CD4-positive, CD25-positive, alpha-beta regulatory T cell (primary cell): Measurements from ENCODE around the gene OR52A1. TPM values are rescaled to one million over a fixed set of nuclear protein-coding genes. Genes with fewer than 3 reads are reported as not detected.

Experiments
- ATAC-seq, 2 donors: fragments of 150-1000 bp; cut with Tn5 transposase; one replicate each; pipeline ENCODE4 v1.10.0; 2021; ENCODE audit warnings: low read depth in 2 of 2, moderate number of reproducible peaks in 2 of 2, moderate library complexity in 1 of 2
- DNase-seq, 3 donors: peaks; one replicate each; pipeline versions ENCODE4 v3.0.0 to v3.0.0-alpha.2; 2012 to 2022; ENCODE audit warnings: mixed read lengths in 1 of 3
- H3K27ac ChIP-seq: one replicate; pipeline ENCODE4 v1.7.0; 2013; ENCODE audit warnings: mild to moderate bottlenecking, low read length; ENCODE audit not compliant: insufficient read depth, poor library complexity, severe bottlenecking
- H3K27me3 ChIP-seq: one replicate; pipeline ENCODE4 v1.7.0; 2013; ENCODE audit warnings: low read length; ENCODE audit not compliant: control insufficient read depth, insufficient read depth
- H3K36me3 ChIP-seq: one replicate; pipeline ENCODE4 v1.7.0; 2013; ENCODE audit warnings: mild to moderate bottlenecking, low read length, moderate library complexity; ENCODE audit not compliant: control insufficient read depth, insufficient read depth
- H3K4me1 ChIP-seq: 2 replicates; pipeline ENCODE4 v1.7.0; 2013; ENCODE audit warnings: mild to moderate bottlenecking, low read length; ENCODE audit not compliant: insufficient read depth, control insufficient read depth, poor library complexity, severe bottlenecking
- H3K4me3 ChIP-seq: one replicate; pipeline ENCODE4 v1.7.0; 2013; ENCODE audit warnings: low read depth, mild to moderate bottlenecking, low read length, moderate library complexity
- H3K9me3 ChIP-seq, 2 experiments: 1 replicate in 1 of 2; 2 replicates in 1 of 2; pipeline ENCODE4 v1.7.0; 2013; ENCODE audit warnings: low read length in 2 of 2, mild to moderate bottlenecking in 1 of 2, moderate library complexity in 1 of 2; ENCODE audit not compliant: control insufficient read depth in 2 of 2
- H3K27ac Mint-ChIP-seq, 3 donors: one replicate each; pipeline ENCODE4 v1.8.0; 2020 to 2022; ENCODE audit warnings: mild to moderate bottlenecking in 3 of 3, mixed read lengths in 3 of 3, moderate library complexity in 2 of 3
- H3K27me3 Mint-ChIP-seq: one replicate; pipeline ENCODE4 v1.8.0; 2022; ENCODE audit warnings: mild to moderate bottlenecking, mixed read lengths
- H3K36me3 Mint-ChIP-seq: one replicate; pipeline ENCODE4 v1.8.0; 2020; ENCODE audit warnings: mixed read lengths
- H3K4me1 Mint-ChIP-seq, 4 donors: one replicate each; pipeline ENCODE4 v1.8.0; 2020 to 2022; ENCODE audit warnings: mixed read lengths in 4 of 4, mild to moderate bottlenecking in 1 of 4
- H3K4me3 Mint-ChIP-seq, 4 donors: one replicate each; pipeline ENCODE4 v1.8.0; 2020 to 2022; ENCODE audit warnings: mild to moderate bottlenecking in 4 of 4, mixed read lengths in 4 of 4, moderate library complexity in 3 of 4
- H3K9me3 Mint-ChIP-seq, 7 donors: one replicate each; pipeline ENCODE4 v1.8.0; 2020 to 2022; ENCODE audit warnings: mixed read lengths in 7 of 7, mild to moderate bottlenecking in 3 of 7, moderate library complexity in 2 of 7
- polyA plus RNA-seq, 4 donors: library from polyadenylated mRNA; unstranded; fragments of 300-500 nt; fragmentation: Illumina TruSeq; gene quantifications; one replicate each; pipeline ENCODE4 v1.2.3, GENCODE V29; 2021
- total RNA-seq: library from RNA; stranded (reverse); gene quantifications from one replicate; pipeline ENCODE4 v1.2.3, GENCODE V29; 2022

Gene OR52A1
- total and polyA plus RNA-seq, 5 donors from 2014 or later, result not detected

- no peaks in the 10 kb centered on the region for H3K9me3 Mint-ChIP-seq
- H3K4me1 ChIP-seq, result no peaks in the 10 kb centered on the region
- H3K4me3 Mint-ChIP-seq, result no peak overlapping the region
- H3K27me3 Mint-ChIP-seq, result no peaks in the 10 kb centered on the region
- no peak overlapping the region for H3K4me3 ChIP-seq
- H3K27me3 ChIP-seq, result no peaks in the 10 kb centered on the region
- no peak for ATAC-seq
- H3K27ac ChIP-seq, result no peak overlapping the region
- H3K27ac Mint-ChIP-seq, result no peak overlapping the region
- no peaks in the 10 kb centered on the region for H3K36me3 Mint-ChIP-seq
- H3K9me3 ChIP-seq, result no peaks in the 10 kb centered on the region
- no peaks in the 10 kb centered on the region for H3K4me1 Mint-ChIP-seq
- no peak for DNase-seq
- H3K36me3 ChIP-seq, result no peaks in the 10 kb centered on the region
These were observed 47.3 kb downstream of the OR52A1 start for GRCh38 chr11:5107285-5107684.

- Histone ChIP-seq H3K9me3 (no peaks in the 10 kb centered on the region), H3K36me3 (no peaks in the 10 kb centered on the region), H3K27me3 (no peaks in the 10 kb centered on the region), H3K27ac (no peak overlapping the region), H3K4me1 (no peaks in the 10 kb centered on the region), H3K4me3 (no peak overlapping the region)
- Mint-ChIP-seq H3K36me3 (no peaks in the 10 kb centered on the region), H3K27ac (no peak overlapping the region), H3K4me3 (no peak overlapping the region), H3K9me3 (no peaks in the 10 kb centered on the region), H3K4me1 (no peaks in the 10 kb centered on the region), H3K27me3 (no peaks in the 10 kb centered on the region)
- no peak for ATAC-seq
- DNase-seq, result no peak
These were observed 51.5 kb downstream of the OR52A1 start for GRCh38 chr11:5103066-5103465.

GRCh38 chr11:5102246-5102645 lies 52.3 kb downstream of the OR52A1 start:
- no peak for ATAC-seq
- Histone ChIP-seq H3K27me3 (no peaks in the 10 kb centered on the region), H3K36me3 (no peaks in the 10 kb centered on the region), H3K4me1 (no peaks in the 10 kb centered on the region), H3K9me3 (no peaks in the 10 kb centered on the region), H3K27ac (no peak overlapping the region), H3K4me3 (no peak overlapping the region)
- Mint-ChIP-seq H3K36me3 (no peaks in the 10 kb centered on the region), H3K9me3 (no peaks in the 10 kb centered on the region), H3K4me1 (no peaks in the 10 kb centered on the region), H3K27me3 (no peaks in the 10 kb centered on the region), H3K4me3 (no peak overlapping the region), H3K27ac (no peak overlapping the region)
- no peak for DNase-seq

- H3K27me3 Mint-ChIP-seq, result no peaks in the 10 kb centered on the region
- Histone ChIP-seq H3K4me1 (no peaks in the 10 kb centered on the region), H3K36me3 (no peaks in the 10 kb centered on the region), H3K27ac (no peak overlapping the region), H3K4me3 (no peak overlapping the region), H3K9me3 (no peaks in the 10 kb centered on the region), H3K27me3 (no peaks in the 10 kb centered on the region)
- no peaks in the 10 kb centered on the region for H3K36me3 Mint-ChIP-seq
- H3K9me3 Mint-ChIP-seq, result peaks cover 0 to 2% (median 0%) of the 10 kb centered on the region in 7 donors
- no peak overlapping the region for H3K27ac Mint-ChIP-seq
- ATAC-seq (no peak), DNase-seq (no peak)
- H3K4me3 Mint-ChIP-seq, result no peak overlapping the region
- H3K4me1 Mint-ChIP-seq, result no peaks in the 10 kb centered on the region
These were observed 58.5 kb downstream of the OR52A1 start for GRCh38 chr11:5096011-5096410.

Other genes with a start within 250 kb of the OR52A1 start
- gene OR51G2, start 235.4 kb downstream of the OR52A1 start, total RNA-seq, result not detected
- not detected for gene OR51G2, start 235.4 kb downstream of the OR52A1 start, polyA plus RNA-seq
- gene OR51G1, start 230.4 kb downstream of the OR52A1 start, total RNA-seq, result not detected
- gene OR51G1, start 230.4 kb downstream of the OR52A1 start, polyA plus RNA-seq, result not detected
- not detected for gene OR51A4, start 207.2 kb downstream of the OR52A1 start, total RNA-seq
- not detected for gene OR51A4, start 207.2 kb downstream of the OR52A1 start, polyA plus RNA-seq
- gene OR51A2, start 199.0 kb downstream of the OR52A1 start, total RNA-seq, result not detected
- gene OR51A2, start 199.0 kb downstream of the OR52A1 start, polyA plus RNA-seq, result not detected
- gene OR51L1, start 159.9 kb downstream of the OR52A1 start, total RNA-seq, result not detected
- not detected for gene OR51L1, start 159.9 kb downstream of the OR52A1 start, polyA plus RNA-seq
- gene OR52J3, start 108.2 kb downstream of the OR52A1 start, total RNA-seq, result not detected
- not detected for gene OR52J3, start 108.2 kb downstream of the OR52A1 start, polyA plus RNA-seq
- not detected for gene OR52E2, start 95.1 kb downstream of the OR52A1 start, total RNA-seq
- not detected for gene OR52E2, start 95.1 kb downstream of the OR52A1 start, polyA plus RNA-seq
- not detected for gene OR52E1, start 85.2 kb downstream of the OR52A1 start, total RNA-seq
- gene OR52E1, start 85.2 kb downstream of the OR52A1 start, polyA plus RNA-seq, result not detected
- gene OR52A5, start 16.4 kb downstream of the OR52A1 start, total RNA-seq, result not detected
- gene OR52A5, start 16.4 kb downstream of the OR52A1 start, polyA plus RNA-seq, result not detected
- not detected for gene OR51V1, start 45.9 kb upstream of the OR52A1 start, total RNA-seq
- not detected for gene OR51V1, start 45.9 kb upstream of the OR52A1 start, polyA plus RNA-seq
- 2.7 TPM for gene HBB, start 72.3 kb upstream of the OR52A1 start, total RNA-seq
- 1 to 10 TPM in 1 of 4 donors, under 1 TPM in 2, not detected in 1; 0.37 to 4.4 (median 0.47) TPM for gene HBB, start 72.3 kb upstream of the OR52A1 start, polyA plus RNA-seq
- not detected for gene HBD, start 79.7 kb upstream of the OR52A1 start, total RNA-seq
- gene HBD, start 79.7 kb upstream of the OR52A1 start, polyA plus RNA-seq, result not detected
- not detected for gene HBG1, start 95.1 kb upstream of the OR52A1 start, total RNA-seq
- not detected for gene HBG1, start 95.1 kb upstream of the OR52A1 start, polyA plus RNA-seq
- not detected for gene HBG2, start 100.0 kb upstream of the OR52A1 start, total RNA-seq
- not detected for gene HBG2, start 100.0 kb upstream of the OR52A1 start, polyA plus RNA-seq
- gene HBE1, start 115.2 kb upstream of the OR52A1 start, total RNA-seq, result not detected
- gene HBE1, start 115.2 kb upstream of the OR52A1 start, polyA plus RNA-seq, result not detected
- not detected for gene OR51B4, start 147.2 kb upstream of the OR52A1 start, total RNA-seq
- not detected for gene OR51B4, start 147.2 kb upstream of the OR52A1 start, polyA plus RNA-seq
- gene OR51B2, start 169.5 kb upstream of the OR52A1 start, total RNA-seq, result not detected
- gene OR51B2, start 169.5 kb upstream of the OR52A1 start, polyA plus RNA-seq, result not detected
- not detected for gene OR51B5, start 188.8 kb upstream of the OR52A1 start, total RNA-seq
- gene OR51B5, start 188.8 kb upstream of the OR52A1 start, polyA plus RNA-seq, result under 1 TPM in 1 of 4 donors, not detected in 3; 0.41 TPM
- not detected for gene OR51B6, start 196.8 kb upstream of the OR52A1 start, total RNA-seq
- not detected for gene OR51B6, start 196.8 kb upstream of the OR52A1 start, polyA plus RNA-seq
- not detected for gene OR51M1, start 229.1 kb upstream of the OR52A1 start, total RNA-seq
- gene OR51M1, start 229.1 kb upstream of the OR52A1 start, polyA plus RNA-seq, result not detected